Muscle layer of duodenum (tissue), 2 donors: Measurements from ENCODE around the gene ARPC1A.
"Not testable (repeated sequence)": the region's sequence is repeated elsewhere in the genome, so short reads cannot be mapped to it uniquely, and the experiment has no call there.

Experiments used
- H3K27ac ChIP-seq: one replicate; pipeline ENCODE4 v1.7.0; 2013; ENCODE audit warnings: mild to moderate bottlenecking, low read length
- H3K27me3 ChIP-seq: one replicate; pipeline ENCODE4 v1.7.0; 2013; ENCODE audit warnings: low read depth, mild to moderate bottlenecking, control low read depth, low read length
- H3K36me3 ChIP-seq, 2 donors: one replicate each; pipeline ENCODE4 v1.7.0; 2013; ENCODE audit warnings: low read length in 2 of 2, control low read depth in 1 of 2, mild to moderate bottlenecking in 1 of 2; ENCODE audit not compliant: insufficient read depth in 2 of 2, control insufficient read depth in 1 of 2
- H3K4me1 ChIP-seq, 2 donors: one replicate each; pipeline ENCODE4 v1.7.0; 2013; ENCODE audit warnings: low read length in 2 of 2, mild to moderate bottlenecking in 2 of 2, control low read depth in 1 of 2, moderate library complexity in 1 of 2; ENCODE audit not compliant: insufficient read depth in 2 of 2, control insufficient read depth in 1 of 2
- H3K4me3 ChIP-seq, 2 donors: one replicate each; pipeline ENCODE4 v1.7.0; 2013; ENCODE audit warnings: low read length in 2 of 2, low read depth in 1 of 2, mild to moderate bottlenecking in 1 of 2
- H3K9me3 ChIP-seq, 2 donors: one replicate each; pipeline ENCODE4 v1.7.0; 2013; ENCODE audit warnings: low read length in 2 of 2, control low read depth in 1 of 2, mild to moderate bottlenecking in 1 of 2; ENCODE audit not compliant: control insufficient read depth in 1 of 2
- donor health status: healthy.

The ARPC1A gene

GRCh38 chr7:99301496-99301895 is 24.2 kb upstream of the ARPC1A start:
- no peaks in the 10 kb centered on the region for H3K36me3 ChIP-seq
- H3K27me3 ChIP-seq = no peaks in the 10 kb centered on the region
- H3K9me3 ChIP-seq = no peaks in the 10 kb centered on the region
- H3K4me3 ChIP-seq = no peak overlapping the region
- H3K4me1 ChIP-seq = no peaks in the 10 kb centered on the region
- no peak overlapping the region for H3K27ac ChIP-seq

- H3K4me1 ChIP-seq = no peaks in the 10 kb centered on the region
- H3K36me3 ChIP-seq = no peaks in the 10 kb centered on the region
- H3K27ac ChIP-seq = no peak overlapping the region
- H3K4me3 ChIP-seq = no peak overlapping the region
- H3K9me3 ChIP-seq = peaks cover 0 to 7% of the 10 kb centered on the region in 2 donors
- no peaks in the 10 kb centered on the region for H3K27me3 ChIP-seq
These were observed 20.0 kb upstream of the ARPC1A start for GRCh38 chr7:99305473-99306260.

GRCh38 chr7:99308461-99309074 is 17.1 kb upstream of the ARPC1A start:
- Histone ChIP-seq H3K36me3 (no peaks in the 10 kb centered on the region), H3K27ac (no peak overlapping the region), H3K4me3 (no peak overlapping the region), H3K4me1 (no peaks in the 10 kb centered on the region), H3K27me3 (no peaks in the 10 kb centered on the region), H3K9me3 (peaks cover 0 to 7% of the 10 kb centered on the region in 2 donors)

- Histone ChIP-seq H3K4me1 (no peaks in the 10 kb centered on the region), H3K4me3 (no peak overlapping the region), H3K36me3 (no peaks in the 10 kb centered on the region), H3K27me3 (no peaks in the 10 kb centered on the region), H3K9me3 (peaks cover 0 to 7% of the 10 kb centered on the region in 2 donors), H3K27ac (no peak overlapping the region)
These were observed 16.6 kb upstream of the ARPC1A start for GRCh38 chr7:99309111-99309510.

- H3K4me3 ChIP-seq = no peak overlapping the region
- peaks cover 0 to 7% of the 10 kb centered on the region in 2 donors for H3K9me3 ChIP-seq
- no peaks in the 10 kb centered on the region for H3K36me3 ChIP-seq
- H3K27me3 ChIP-seq = no peaks in the 10 kb centered on the region
- H3K27ac ChIP-seq = no peak overlapping the region
- H3K4me1 ChIP-seq = no peaks in the 10 kb centered on the region
These were observed 15.7 kb upstream of the ARPC1A start for GRCh38 chr7:99310004-99310403.

GRCh38 chr7:99311702-99312101 is 14.0 kb upstream of the ARPC1A start:
- Histone ChIP-seq H3K27ac (no peak overlapping the region), H3K36me3 (no peaks in the 10 kb centered on the region), H3K4me1 (no peaks in the 10 kb centered on the region), H3K9me3 (peaks cover 0 to 7% of the 10 kb centered on the region in 2 donors), H3K4me3 (no peak overlapping the region), H3K27me3 (no peaks in the 10 kb centered on the region)

- H3K9me3 ChIP-seq = peaks cover 0 to 7% of the 10 kb centered on the region in 2 donors
- no peaks in the 10 kb centered on the region for H3K36me3 ChIP-seq
- no peaks in the 10 kb centered on the region for H3K4me1 ChIP-seq
- H3K27ac ChIP-seq = no peak overlapping the region
- H3K27me3 ChIP-seq = no peaks in the 10 kb centered on the region
- no peak overlapping the region for H3K4me3 ChIP-seq
These were observed 13.1 kb upstream of the ARPC1A start for GRCh38 chr7:99312316-99313203.

GRCh38 chr7:99313204-99313573 is 12.5 kb upstream of the ARPC1A start:
- Histone ChIP-seq H3K4me1 (no peaks in the 10 kb centered on the region), H3K27ac (no peak overlapping the region), H3K27me3 (no peaks in the 10 kb centered on the region), H3K36me3 (no peaks in the 10 kb centered on the region), H3K4me3 (no peak overlapping the region), H3K9me3 (peaks cover 0 to 7% of the 10 kb centered on the region in 2 donors)

GRCh38 chr7:99314504-99314903 is 11.2 kb upstream of the ARPC1A start:
- Histone ChIP-seq H3K9me3 (peaks cover 0 to 3% of the 10 kb centered on the region in 2 donors), H3K4me3 (no peak overlapping the region), H3K4me1 (no peaks in the 10 kb centered on the region), H3K36me3 (no peaks in the 10 kb centered on the region), H3K27me3 (no peaks in the 10 kb centered on the region), H3K27ac (no peak overlapping the region)

GRCh38 chr7:99320371-99320770 is 5.3 kb upstream of the ARPC1A start:
- no peak overlapping the region for H3K27ac ChIP-seq
- no peaks in the 10 kb centered on the region for H3K9me3 ChIP-seq
- H3K36me3 ChIP-seq = no peaks in the 10 kb centered on the region
- no peaks in the 10 kb centered on the region for H3K27me3 ChIP-seq
- peaks cover 0 to 6% of the 10 kb centered on the region in 2 donors for H3K4me1 ChIP-seq
- H3K4me3 ChIP-seq = no peak overlapping the region

- peaks cover 10 to 21% of the 10 kb centered on the region in 2 donors for H3K4me1 ChIP-seq
- H3K27me3 ChIP-seq, H3K9me3 ChIP-seq, H3K36me3 ChIP-seq, H3K4me3 ChIP-seq, H3K27ac ChIP-seq: not testable (repeated sequence)
These were observed 3.0 kb upstream of the ARPC1A start for GRCh38 chr7:99322659-99323058.
